Stomach (tissue), 4 donors: ENCODE results near the gene PRR5L.

Experiments used
- EP300 ChIP-seq: sonication (generic); formaldehyde crosslinking; IDR thresholded peaks from one replicate; pipeline ENCODE4 v1.6.1; 2017; ENCODE audit warnings: antibody characterized with exemption
- POLR2A ChIP-seq, 4 donors: fragments of 450-650 bp; IDR thresholded peaks; one replicate each; pipeline ENCODE4 v1.6.1; 2016; ENCODE audit warnings: antibody characterized with exemption in 4 of 4, control low read depth in 2 of 4, mild to moderate bottlenecking in 1 of 4, moderate library complexity in 1 of 4
- POLR2AphosphoS5 ChIP-seq, 3 donors: sonication (generic); formaldehyde crosslinking; IDR thresholded peaks; one replicate each; pipeline ENCODE4 v1.6.1; 2016; ENCODE audit warnings: antibody characterized with exemption in 3 of 3
- TF ChIP-seq, protein P1 (sequence below), 7 experiments: fragments of 450-650 bp in 4 of 7; fragments of 200-600 bp in 3 of 7; sonication (generic) in 3 of 7; IDR thresholded peaks; one replicate each; pipeline ENCODE4 v1.5.1; 2016 to 2019; ENCODE audit warnings: antibody characterized with exemption in 7 of 7, control low read depth in 2 of 7, mild to moderate bottlenecking in 1 of 7

DNA sequence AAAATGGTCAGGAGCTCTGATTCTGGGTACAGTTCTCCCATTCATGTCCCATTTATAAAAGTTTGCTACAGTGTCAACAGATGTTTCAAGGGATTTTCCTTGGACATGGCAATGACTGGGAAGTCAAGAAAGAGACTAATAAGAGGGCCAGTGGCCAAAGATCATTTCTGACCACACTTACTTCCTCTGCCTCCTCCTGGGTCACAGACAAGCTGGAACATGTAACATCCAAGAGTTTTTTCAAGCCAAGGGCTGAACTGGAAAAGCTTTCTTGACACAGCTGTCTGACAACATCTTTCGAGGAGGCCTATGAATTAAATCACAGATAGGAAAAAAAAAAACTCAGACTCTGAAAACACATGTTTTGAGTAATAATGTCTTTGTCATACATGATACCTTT lies 15.6 kb upstream of the PRR5L start:
- TF ChIP-seq, protein P1, sequence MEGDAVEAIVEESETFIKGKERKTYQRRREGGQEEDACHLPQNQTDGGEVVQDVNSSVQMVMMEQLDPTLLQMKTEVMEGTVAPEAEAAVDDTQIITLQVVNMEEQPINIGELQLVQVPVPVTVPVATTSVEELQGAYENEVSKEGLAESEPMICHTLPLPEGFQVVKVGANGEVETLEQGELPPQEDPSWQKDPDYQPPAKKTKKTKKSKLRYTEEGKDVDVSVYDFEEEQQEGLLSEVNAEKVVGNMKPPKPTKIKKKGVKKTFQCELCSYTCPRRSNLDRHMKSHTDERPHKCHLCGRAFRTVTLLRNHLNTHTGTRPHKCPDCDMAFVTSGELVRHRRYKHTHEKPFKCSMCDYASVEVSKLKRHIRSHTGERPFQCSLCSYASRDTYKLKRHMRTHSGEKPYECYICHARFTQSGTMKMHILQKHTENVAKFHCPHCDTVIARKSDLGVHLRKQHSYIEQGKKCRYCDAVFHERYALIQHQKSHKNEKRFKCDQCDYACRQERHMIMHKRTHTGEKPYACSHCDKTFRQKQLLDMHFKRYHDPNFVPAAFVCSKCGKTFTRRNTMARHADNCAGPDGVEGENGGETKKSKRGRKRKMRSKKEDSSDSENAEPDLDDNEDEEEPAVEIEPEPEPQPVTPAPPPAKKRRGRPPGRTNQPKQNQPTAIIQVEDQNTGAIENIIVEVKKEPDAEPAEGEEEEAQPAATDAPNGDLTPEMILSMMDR (IDR thresholded peaks at IDR 0.05), result no peak
- TF ChIP-seq EP300 (no peak), POLR2A (IDR thresholded peaks at IDR 0.05) (no peak), POLR2AphosphoS5 (IDR thresholded peaks at IDR 0.05) (no peak)
